ENCODE results near the gene PTPRN2.
"Not testable (repeated sequence)": the region's sequence is repeated elsewhere in the genome, so short reads cannot be mapped to it uniquely, and the experiment has no call there.

Gene PTPRN2

DNA sequence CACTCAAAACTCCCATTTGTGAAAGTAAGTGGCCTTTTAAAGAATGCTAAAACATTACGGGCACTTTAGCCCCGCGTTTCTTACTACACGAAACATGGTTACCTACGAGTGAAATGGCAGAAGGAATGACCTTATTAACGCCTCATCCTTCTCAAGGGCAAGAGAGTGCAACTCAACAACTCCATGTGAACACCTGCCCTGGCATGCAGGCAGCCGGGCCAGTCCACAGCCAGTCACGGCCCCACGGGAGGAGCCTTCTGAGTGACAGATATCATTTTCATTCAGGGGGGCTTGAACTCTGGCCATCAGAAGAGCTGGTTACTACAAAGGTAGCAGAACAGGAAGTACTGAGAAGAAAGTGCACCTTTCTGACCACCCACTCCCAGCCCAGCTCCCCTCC, 236.1 kb downstream of the PTPRN2 start:
- H3K4me1 ChIP-seq (ENCODE audit: control insufficient read depth, low read depth, low read length), result no peaks in the 10 kb centered on the region
- H3K23ac ChIP-seq (ENCODE audit: low read length), result no peak overlapping the region
- no peak overlapping the region for H3K27ac ChIP-seq (ENCODE audit: low read depth, low read length)
- no peak for DNase-seq
- no peak overlapping the region for H3K4me3 ChIP-seq (ENCODE audit: low read length)
- H3K4me2 ChIP-seq (ENCODE audit: low read length), result no peak overlapping the region
- H3K4ac ChIP-seq (ENCODE audit: low read depth, low read length), result no peak overlapping the region
- no peak overlapping the region for H3K56ac ChIP-seq (ENCODE audit: low read length)
- H4K8ac ChIP-seq (ENCODE audit: low read depth, low read length), result no peak overlapping the region
- H4K5ac ChIP-seq (ENCODE audit: low read length), result no peak overlapping the region
- H2BK120ac ChIP-seq (ENCODE audit: low read depth, low read length), result no peak overlapping the region
- no peaks in the 10 kb centered on the region for H3K79me2 ChIP-seq (ENCODE audit: control insufficient read depth, insufficient read depth, low read length)
- H3K9ac ChIP-seq (ENCODE audit: low read length), result no peak overlapping the region
- H2BK15ac ChIP-seq (replicated peaks; ENCODE audit: low read depth), result no peak overlapping the region
- H3K36me3 ChIP-seq (ENCODE audit: control insufficient read depth, insufficient read depth, low read length), result no peaks in the 10 kb centered on the region
- no peak overlapping the region for H2AK5ac ChIP-seq (ENCODE audit: low read length)
- WGBS (ENCODE audit: extremely low coverage, insufficient coverage, low lambda C conversion rate), result no CpG with 5 or more reads among the region's 9 CpGs
- no peak overlapping the region for H2BK5ac ChIP-seq (ENCODE audit: low read length)
- H3K79me1 ChIP-seq (ENCODE audit: low read length), result no peaks in the 10 kb centered on the region
- no peaks in the 10 kb centered on the region for H3K27me3 ChIP-seq (ENCODE audit: insufficient read depth, low read length, poor library complexity)
- no peak overlapping the region for H3K18ac ChIP-seq (ENCODE audit: low read length)

DNA sequence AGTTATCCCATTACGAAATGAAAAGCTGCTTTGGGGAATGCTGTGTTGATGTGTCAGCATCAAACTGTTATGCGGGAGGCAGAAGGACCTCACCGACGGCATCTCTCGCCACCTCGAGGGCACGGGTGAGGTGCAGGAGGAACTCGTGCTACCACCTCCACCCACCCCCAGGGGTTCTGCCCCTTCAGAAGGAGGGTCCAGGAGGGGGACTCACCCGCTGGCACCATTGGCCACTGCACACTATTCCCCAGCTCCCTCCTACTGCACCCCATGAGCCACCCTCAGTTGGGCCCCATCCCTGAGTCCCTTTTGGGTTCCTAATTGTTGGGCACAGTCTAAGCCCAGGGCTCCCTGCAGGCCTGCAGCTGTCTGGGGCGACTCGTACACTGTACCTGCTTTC, 236.6 kb downstream of the PTPRN2 start:
- Histone ChIP-seq H2BK5ac (ENCODE audit: low read length) (no peak overlapping the region), H3K9ac (ENCODE audit: low read length) (no peak overlapping the region), H3K4me3 (ENCODE audit: low read length) (no peak overlapping the region), H3K18ac (ENCODE audit: low read length) (no peak overlapping the region), H3K4ac (ENCODE audit: low read depth, low read length) (no peak overlapping the region), H3K23ac (ENCODE audit: low read length) (no peak overlapping the region), H3K27me3 (ENCODE audit: insufficient read depth, low read length, poor library complexity) (no peaks in the 10 kb centered on the region), H2BK120ac (ENCODE audit: low read depth, low read length) (no peak overlapping the region), H3K56ac (ENCODE audit: low read length) (no peak overlapping the region), H4K8ac (ENCODE audit: low read depth, low read length) (no peak overlapping the region), H3K79me2 (ENCODE audit: control insufficient read depth, insufficient read depth, low read length) (no peaks in the 10 kb centered on the region), H3K4me2 (ENCODE audit: low read length) (no peak overlapping the region), H3K4me1 (ENCODE audit: control insufficient read depth, low read depth, low read length) (no peaks in the 10 kb centered on the region), H3K27ac (ENCODE audit: low read depth, low read length) (no peak overlapping the region), H2BK15ac (replicated peaks; ENCODE audit: low read depth) (no peak overlapping the region), H2AK5ac (ENCODE audit: low read length) (no peak overlapping the region), H3K79me1 (ENCODE audit: low read length) (no peaks in the 10 kb centered on the region), H4K5ac (ENCODE audit: low read length) (no peak overlapping the region), H3K36me3 (ENCODE audit: control insufficient read depth, insufficient read depth, low read length) (no peaks in the 10 kb centered on the region)
- no CpG with 5 or more reads among the region's 11 CpGs for WGBS (ENCODE audit: extremely low coverage, insufficient coverage, low lambda C conversion rate)
- no peak for DNase-seq

DNA sequence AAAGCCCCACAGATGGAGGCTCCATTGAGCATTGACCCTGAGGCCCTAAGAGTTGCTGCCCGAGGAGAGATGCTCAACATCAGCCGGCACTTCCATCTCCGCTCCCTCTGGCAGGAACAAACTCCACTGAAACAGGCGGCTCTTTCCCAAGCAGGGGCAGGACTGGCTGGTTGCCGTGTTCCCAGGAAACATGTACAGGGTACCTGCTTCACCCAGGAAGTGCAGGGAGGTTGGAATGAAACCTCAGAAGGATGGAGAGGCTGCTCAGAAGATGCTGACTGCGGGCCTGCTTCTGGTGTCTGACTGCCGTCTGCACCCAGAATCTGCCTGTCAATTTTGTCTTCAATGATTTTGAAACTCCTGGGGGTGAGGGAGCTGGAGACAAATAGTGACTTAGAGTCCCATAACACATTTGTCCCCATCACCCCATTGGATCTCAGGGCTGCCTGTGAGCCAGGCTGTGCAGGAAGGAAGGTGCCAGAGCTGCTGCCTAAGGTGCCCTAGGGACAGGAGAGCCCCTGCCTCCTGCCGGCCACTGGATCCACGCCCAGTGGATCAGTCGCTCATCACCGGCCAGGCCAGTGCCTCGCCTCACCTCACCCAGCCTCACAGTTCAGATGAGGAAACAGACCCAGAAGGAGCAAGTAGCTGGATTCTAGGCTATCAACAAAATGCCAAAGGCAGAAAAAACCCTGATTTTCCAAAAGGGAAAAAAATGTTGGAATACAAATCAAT, 237.3 kb downstream of the PTPRN2 start:
- DNase-seq, result no peak

DNA sequence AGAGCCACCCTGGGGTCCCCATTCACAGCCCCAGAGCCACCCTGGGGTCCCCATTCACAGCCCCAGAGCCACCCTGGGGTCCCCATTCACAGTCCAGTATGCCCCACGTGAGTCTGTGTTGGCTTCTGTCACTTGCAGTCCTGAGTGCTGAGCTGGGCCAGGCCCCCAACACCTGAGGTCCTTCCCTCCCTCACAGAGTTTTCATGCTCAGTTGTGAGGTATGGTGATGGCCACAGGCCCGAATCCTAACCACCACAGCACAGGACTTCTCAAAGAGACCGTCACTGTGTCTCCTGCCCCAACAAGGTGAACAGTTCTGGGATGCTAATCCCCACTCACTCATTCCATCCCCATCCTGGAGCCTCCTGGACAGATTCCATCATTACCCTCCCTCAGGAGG, 239.2 kb downstream of the PTPRN2 start:
- Histone ChIP-seq H3K23ac (ENCODE audit: low read length) (no peak overlapping the region), H2BK5ac (ENCODE audit: low read length) (no peak overlapping the region), H3K79me1 (ENCODE audit: low read length) (no peaks in the 10 kb centered on the region), H3K4me2 (ENCODE audit: low read length) (no peak overlapping the region), H3K79me2 (ENCODE audit: control insufficient read depth, insufficient read depth, low read length) (no peaks in the 10 kb centered on the region), H3K27ac (ENCODE audit: low read depth, low read length) (no peak overlapping the region), H3K4me1 (ENCODE audit: control insufficient read depth, low read depth, low read length) (no peaks in the 10 kb centered on the region), H2BK120ac (ENCODE audit: low read depth, low read length) (no peak overlapping the region), H4K8ac (ENCODE audit: low read depth, low read length) (no peak overlapping the region), H3K4me3 (ENCODE audit: low read length) (no peak overlapping the region), H3K4ac (ENCODE audit: low read depth, low read length) (no peak overlapping the region), H3K56ac (ENCODE audit: low read length) (no peak overlapping the region), H2AK5ac (ENCODE audit: low read length) (no peak overlapping the region), H3K9ac (ENCODE audit: low read length) (no peak overlapping the region), H3K18ac (ENCODE audit: low read length) (no peak overlapping the region), H2BK15ac (replicated peaks; ENCODE audit: low read depth) (no peak overlapping the region), H3K36me3 (ENCODE audit: control insufficient read depth, insufficient read depth, low read length) (no peaks in the 10 kb centered on the region), H3K27me3 (ENCODE audit: insufficient read depth, low read length, poor library complexity) (no peaks in the 10 kb centered on the region), H4K5ac (ENCODE audit: low read length) (no peak overlapping the region)
- no peak for DNase-seq
- WGBS (ENCODE audit: extremely low coverage, insufficient coverage, low lambda C conversion rate), result no CpG with 5 or more reads among the region's 3 CpGs

More for the DNA sequence above, 237.3 kb downstream of the PTPRN2 start:
- Histone ChIP-seq H4K8ac (ENCODE audit: low read depth, low read length) (no peak overlapping the region), H2BK15ac (replicated peaks; ENCODE audit: low read depth) (no peak overlapping the region), H3K4me3 (ENCODE audit: low read length) (no peak overlapping the region), H3K9ac (ENCODE audit: low read length) (no peak overlapping the region), H2AK5ac (ENCODE audit: low read length) (no peak overlapping the region), H3K23ac (ENCODE audit: low read length) (no peak overlapping the region), H2BK5ac (ENCODE audit: low read length) (no peak overlapping the region), H3K18ac (ENCODE audit: low read length) (no peak overlapping the region), H4K5ac (ENCODE audit: low read length) (no peak overlapping the region), H3K36me3 (ENCODE audit: control insufficient read depth, insufficient read depth, low read length) (no peaks in the 10 kb centered on the region), H3K4me1 (ENCODE audit: control insufficient read depth, low read depth, low read length) (no peaks in the 10 kb centered on the region), H3K56ac (ENCODE audit: low read length) (no peak overlapping the region), H3K27ac (ENCODE audit: low read depth, low read length) (no peak overlapping the region), H3K27me3 (ENCODE audit: insufficient read depth, low read length, poor library complexity) (no peaks in the 10 kb centered on the region), H3K4me2 (ENCODE audit: low read length) (no peak overlapping the region), H2BK120ac (ENCODE audit: low read depth, low read length) (no peak overlapping the region), H3K79me1 (ENCODE audit: low read length) (no peaks in the 10 kb centered on the region), H3K4ac (ENCODE audit: low read depth, low read length) (no peak overlapping the region), H3K79me2 (ENCODE audit: control insufficient read depth, insufficient read depth, low read length) (no peaks in the 10 kb centered on the region)
- WGBS (ENCODE audit: extremely low coverage, insufficient coverage, low lambda C conversion rate), result no CpG with 5 or more reads among the region's 12 CpGs

DNA sequence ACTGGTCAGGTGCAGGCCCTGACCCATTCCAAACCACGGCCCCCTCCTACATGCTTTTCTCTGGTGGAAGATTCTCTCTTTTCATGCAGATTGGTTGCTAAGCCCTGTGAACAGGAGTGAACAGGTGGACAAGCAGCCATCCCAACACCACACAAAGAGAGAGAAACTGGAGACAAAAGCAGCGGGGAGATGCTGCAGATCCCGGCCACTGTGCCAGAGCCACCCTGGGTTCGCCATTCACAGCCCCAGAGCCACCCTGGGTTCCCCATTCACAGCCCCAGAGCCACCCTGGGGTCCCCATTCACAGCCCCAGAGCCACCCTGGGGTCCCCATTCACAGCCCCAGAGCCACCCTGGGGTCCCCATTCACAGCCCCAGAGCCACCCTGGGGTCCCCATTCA, 239.6 kb downstream of the PTPRN2 start:
- no CpG with 5 or more reads among the region's 4 CpGs for WGBS (ENCODE audit: extremely low coverage, insufficient coverage, low lambda C conversion rate)
- H3K4ac ChIP-seq (ENCODE audit: low read depth, low read length); H3K79me1 ChIP-seq (ENCODE audit: low read length); H3K79me2 ChIP-seq (ENCODE audit: control insufficient read depth, insufficient read depth, low read length); H2BK15ac ChIP-seq (replicated peaks; ENCODE audit: low read depth); H3K4me1 ChIP-seq (ENCODE audit: control insufficient read depth, low read depth, low read length); H4K8ac ChIP-seq (ENCODE audit: low read depth, low read length); H2BK120ac ChIP-seq (ENCODE audit: low read depth, low read length); H3K18ac ChIP-seq (ENCODE audit: low read length); H4K5ac ChIP-seq (ENCODE audit: low read length); DNase-seq; H3K4me3 ChIP-seq (ENCODE audit: low read length); H3K56ac ChIP-seq (ENCODE audit: low read length); H3K36me3 ChIP-seq (ENCODE audit: control insufficient read depth, insufficient read depth, low read length); H3K4me2 ChIP-seq (ENCODE audit: low read length); H3K27ac ChIP-seq (ENCODE audit: low read depth, low read length); H3K23ac ChIP-seq (ENCODE audit: low read length); H3K27me3 ChIP-seq (ENCODE audit: insufficient read depth, low read length, poor library complexity); H2AK5ac ChIP-seq (ENCODE audit: low read length); H3K9ac ChIP-seq (ENCODE audit: low read length); H2BK5ac ChIP-seq (ENCODE audit: low read length): not testable (repeated sequence)

DNA sequence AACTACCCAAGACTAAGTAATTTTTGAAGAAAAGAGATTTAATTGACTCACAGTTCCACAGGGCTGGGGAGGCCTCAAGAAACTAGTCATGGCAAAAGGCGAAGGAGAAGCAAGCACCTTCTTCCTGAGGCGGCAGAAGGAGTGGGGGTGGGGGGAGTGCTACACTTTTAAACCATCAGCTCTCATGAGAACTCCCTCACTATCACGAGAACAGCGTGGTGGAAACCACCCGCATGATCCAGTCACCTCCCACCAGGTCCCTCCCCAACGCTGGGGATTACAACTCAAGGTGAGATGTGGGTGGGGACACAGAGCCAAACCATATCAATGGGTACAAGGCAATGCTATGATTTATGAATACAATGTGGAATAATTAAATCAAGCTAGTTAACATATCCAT, 241.9 kb downstream of the PTPRN2 start:
- H3K4ac ChIP-seq (ENCODE audit: low read depth, low read length), result no peak overlapping the region
- H4K5ac ChIP-seq (ENCODE audit: low read length), result no peak overlapping the region
- no peak overlapping the region for H3K9ac ChIP-seq (ENCODE audit: low read length)
- H3K27ac ChIP-seq (ENCODE audit: low read depth, low read length), result no peak overlapping the region
- no peak overlapping the region for H2BK120ac ChIP-seq (ENCODE audit: low read depth, low read length)
- no peaks in the 10 kb centered on the region for H3K27me3 ChIP-seq (ENCODE audit: insufficient read depth, low read length, poor library complexity)
- no peak overlapping the region for H4K8ac ChIP-seq (ENCODE audit: low read depth, low read length)
- no peak overlapping the region for H2AK5ac ChIP-seq (ENCODE audit: low read length)
- H2BK15ac ChIP-seq (replicated peaks; ENCODE audit: low read depth), result no peak overlapping the region
- H3K79me2 ChIP-seq (ENCODE audit: control insufficient read depth, insufficient read depth, low read length), result no peaks in the 10 kb centered on the region
- H3K56ac ChIP-seq (ENCODE audit: low read length), result no peak overlapping the region
- H2BK5ac ChIP-seq (ENCODE audit: low read length), result no peak overlapping the region
- H3K79me1 ChIP-seq (ENCODE audit: low read length), result no peaks in the 10 kb centered on the region
- no peak overlapping the region for H3K18ac ChIP-seq (ENCODE audit: low read length)
- DNase-seq, result no peak
- H3K4me2 ChIP-seq (ENCODE audit: low read length), result no peak overlapping the region
- H3K36me3 ChIP-seq (ENCODE audit: control insufficient read depth, insufficient read depth, low read length), result no peaks in the 10 kb centered on the region
- no peaks in the 10 kb centered on the region for H3K4me1 ChIP-seq (ENCODE audit: control insufficient read depth, low read depth, low read length)
- WGBS (ENCODE audit: extremely low coverage, insufficient coverage, low lambda C conversion rate), result no CpG with 5 or more reads among the region's 6 CpGs
- H3K4me3 ChIP-seq (ENCODE audit: low read length), result no peak overlapping the region
- no peak overlapping the region for H3K23ac ChIP-seq (ENCODE audit: low read length)
